HCT116 (cell line): Measurements from ENCODE around the gene ZBTB7C. TPM values are rescaled to one million over a fixed set of nuclear protein-coding genes. Genes with fewer than 3 reads are reported as not detected.

Experiments used
- ATAC-seq: fragments of 200-7000 bp; cut with Tn5 transposase; 2 replicates; pipeline ENCODE4 v1.9.1; 2020; ENCODE audit warnings: mild to moderate bottlenecking, moderate library complexity
- BruUV-seq: library from RNA; stranded (reverse); fragments of 400-500 nt; replicated peaks from 2 replicates; lab custom pipeline; 2021; lab: Mats Ljungman, UMichigan
- CTCF ChIA-PET: fragments of 300-600 bp; sonication (Branson Sonifier 250); formaldehyde crosslinking; loops from one replicate; lab custom pipeline; 2021; ENCODE audit warnings: antibody characterized with exemption; lab: Charles Lee
- POLR2A ChIA-PET: fragments of 300-600, 350-600 bp; sonication (Branson Sonifier 250); formaldehyde crosslinking; loops from one replicate; lab custom pipeline; 2021; ENCODE audit warnings: antibody characterized with exemption; lab: Charles Lee
- RAD21 ChIA-PET, 2 experiments: fragments of 300-600 bp; sonication (Branson Sonifier 250); formaldehyde crosslinking; loops; one replicate each; lab custom pipeline; 2023; ENCODE audit warnings: low total read pairs in 2 of 2; ENCODE audit not compliant: uncharacterized antibody in 2 of 2, unreplicated experiment in 2 of 2, low non-redundant PET in 1 of 2; lab: Charles Lee
- DNase-seq: peaks from one replicate; pipeline ENCODE4 v3.0.0-alpha.2; 2010; ENCODE audit warnings: low read depth, low spot score
- H2AFZ ChIP-seq: fragments of 200-600 bp; shearing (Covaris generic), sonication (generic); 2 replicates; pipeline ENCODE4 v1.6.1; 2017; ENCODE audit warnings: low read depth, mixed run types, mixed read lengths, antibody characterized with exemption, low read length; ENCODE audit not compliant: poor library complexity, severe bottlenecking
- H3K27ac ChIP-seq: 2 replicates; pipeline ENCODE4 v1.5.1; 2012; ENCODE audit warnings: low read depth, low read length
- H3K27me3 ChIP-seq: fragments of 200-600 bp; sonication (generic); 2 replicates; pipeline ENCODE4 v1.6.1; 2016; ENCODE audit warnings: mixed run types, low read length, mixed read lengths; ENCODE audit not compliant: insufficient read depth
- H3K36me3 ChIP-seq, 2 experiments: fragments of 200-500 bp in 1 of 2; fragments of 200-600 bp in 1 of 2; sonication (Bioruptor generic) in 1 of 2; sonication (generic) in 1 of 2; 2 replicates each; pipeline versions ENCODE4 v1.5.1 to v1.6.1; 2014 to 2016; ENCODE audit warnings: low read length in 2 of 2, inconsistent platforms in 1 of 2, mixed read lengths in 1 of 2, mixed run types in 1 of 2; ENCODE audit not compliant: insufficient read depth in 2 of 2, control insufficient read depth in 1 of 2
- H3K4me1 ChIP-seq, 2 experiments: fragments of 200-600 bp in 1 of 2; sonication (generic) in 1 of 2; 2 replicates each; pipeline versions ENCODE4 v1.5.1 to v1.6.1; 2012 to 2017; ENCODE audit warnings: low read length in 2 of 2, inconsistent platforms in 1 of 2, mild to moderate bottlenecking in 1 of 2, mixed read lengths in 1 of 2, mixed run types in 1 of 2, moderate library complexity in 1 of 2; ENCODE audit not compliant: insufficient read depth in 2 of 2, control insufficient read depth in 1 of 2
- H3K4me2 ChIP-seq: fragments of 200-600 bp; sonication (generic); 2 replicates; pipeline ENCODE4 v1.6.1; 2017; ENCODE audit warnings: mixed run types, low read length, mixed read lengths
- H3K4me3 ChIP-seq, 2 experiments: fragments of 200-600 bp in 1 of 2; sonication (generic) in 1 of 2; replicated peaks in 1 of 2; 2 replicates each; pipeline ENCODE4 v1.5.1; 2011 to 2016; ENCODE audit warnings: low read length in 2 of 2, control low read depth in 1 of 2, low read depth in 1 of 2, mild to moderate bottlenecking in 1 of 2, mixed read lengths in 1 of 2, mixed run types in 1 of 2
- H3K79me2 ChIP-seq: fragments of 200-600 bp; sonication (generic); 2 replicates; pipeline ENCODE4 v1.6.1; 2017; ENCODE audit warnings: mild to moderate bottlenecking, mixed run types, low read length, moderate library complexity, mixed read lengths; ENCODE audit not compliant: insufficient read depth
- H3K9ac ChIP-seq: fragments of 200-600 bp; sonication (generic); 2 replicates; pipeline ENCODE4 v1.6.1; 2016; ENCODE audit warnings: low read length, mixed read lengths
- H3K9me2 ChIP-seq: fragments of 200-600 bp; sonication (generic), shearing (Covaris generic); 2 replicates; pipeline ENCODE4 v1.6.1; 2017; ENCODE audit warnings: mixed run types, mild to moderate bottlenecking, moderate library complexity; ENCODE audit not compliant: insufficient read depth
- H3K9me3 ChIP-seq, 2 experiments: fragments of 200-500 bp in 1 of 2; fragments of 200-600 bp in 1 of 2; sonication (Bioruptor generic) in 1 of 2; sonication (generic) in 1 of 2; 2 replicates each; pipeline ENCODE4 v1.6.1; 2014 to 2017; ENCODE audit warnings: low read length in 2 of 2, mixed read lengths in 2 of 2, inconsistent platforms in 1 of 2, low read depth in 1 of 2, mild to moderate bottlenecking in 1 of 2, mixed run types in 1 of 2, moderate library complexity in 1 of 2; ENCODE audit not compliant: control insufficient read depth in 1 of 2, insufficient read depth in 1 of 2
- H4K20me1 ChIP-seq: fragments of 200-600 bp; sonication (generic), shearing (Covaris generic); 2 replicates; pipeline ENCODE4 v1.6.1; 2017; ENCODE audit warnings: mixed run types, mild to moderate bottlenecking, moderate library complexity; ENCODE audit not compliant: insufficient read depth
- CEBPB ChIP-seq: IDR thresholded peaks from 2 replicates; pipeline ENCODE4 v1.6.1; 2012; ENCODE audit warnings: low read depth
- CTCF ChIP-seq, 3 experiments: fragments of 200-600 bp in 1 of 3; sonication (generic) in 1 of 3; IDR thresholded peaks in 2 of 3; conservative IDR thresholded peaks in 1 of 3; 2 replicates each; pipeline ENCODE4 v1.5.1; 2012 to 2017; ENCODE audit warnings: low read depth in 2 of 3, low read length in 2 of 3, antibody characterized with exemption in 1 of 3, borderline replicate concordance in 1 of 3, control low read depth in 1 of 3, mild to moderate bottlenecking in 1 of 3, mixed read lengths in 1 of 3, mixed run types in 1 of 3, moderate library complexity in 1 of 3; ENCODE audit not compliant: insufficient read depth in 1 of 3
- ELF1 ChIP-seq: IDR thresholded peaks from 2 replicates; pipeline ENCODE4 v1.6.1; 2012; ENCODE audit warnings: low read depth, borderline replicate concordance
- MAX ChIP-seq: IDR thresholded peaks from 2 replicates; pipeline ENCODE4 v1.6.1; 2012
- RAD21 ChIP-seq: IDR thresholded peaks from 2 replicates; pipeline ENCODE4 v1.6.1; 2012; ENCODE audit warnings: low read depth, mild to moderate bottlenecking
- REST ChIP-seq: IDR thresholded peaks from 2 replicates; pipeline ENCODE4 v1.6.1; 2012; ENCODE audit warnings: low read depth
- SIN3A ChIP-seq: IDR thresholded peaks from 2 replicates; pipeline ENCODE4 v1.6.1; 2012; ENCODE audit warnings: low read depth
- SP1 ChIP-seq: IDR thresholded peaks from 2 replicates; pipeline ENCODE4 v1.6.1; 2012; ENCODE audit warnings: low read depth
- SRF ChIP-seq: IDR thresholded peaks from 2 replicates; pipeline ENCODE4 v1.6.1; 2012; ENCODE audit warnings: low read depth
- TCF7L2 ChIP-seq: IDR thresholded peaks from 2 replicates; pipeline ENCODE4 v1.7.0; 2011; ENCODE audit warnings: borderline replicate concordance, inconsistent platforms; ENCODE audit not compliant: insufficient read depth, insufficient read length; ENCODE audit errors: extremely low read depth
- YY1 ChIP-seq: IDR thresholded peaks from 2 replicates; pipeline ENCODE4 v1.6.1; 2011; ENCODE audit warnings: low read length, low read depth, moderate library complexity, mild to moderate bottlenecking; ENCODE audit not compliant: insufficient replicate concordance; ENCODE audit errors: extremely low read depth
- ZNF274 ChIP-seq: fragments of 200-500 bp; sonication (Bioruptor generic); IDR thresholded peaks from 2 replicates; pipeline ENCODE4 v1.6.1; 2014; ENCODE audit warnings: mild to moderate bottlenecking, low read depth, low read length, inconsistent platforms
- intact Hi-C: fragments of 100-400 bp; cut with micrococcal nuclease; formaldehyde crosslinking; loops from 2 replicates; pipeline ENCODE4 v1.10.0; 2022
- total RNA-seq: library from RNA; stranded (reverse); gene quantifications from one replicate; pipeline ENCODE4 v1.2.1, GENCODE V29; 2021; ENCODE audit not compliant: unreplicated experiment

The ZBTB7C gene
- total RNA-seq, 1 experiment from 2014 or later: 0.37 TPM

- no peak for DNase-seq
- ChIA-PET CTCF (no interaction called here), POLR2A (no interaction called here), RAD21 (no interaction called here)
- H3K27ac ChIP-seq: no peak overlapping the region
- no peaks in the 10 kb centered on the region for H3K9me2 ChIP-seq
- no peaks in the 10 kb centered on the region for H3K9me3 ChIP-seq
- no peaks in the 10 kb centered on the region for H3K4me1 ChIP-seq
- no peaks in the 10 kb centered on the region for H3K79me2 ChIP-seq
- no TSS peak for BruUV-seq
- no peak for ATAC-seq
- no peak overlapping the region for H3K4me2 ChIP-seq
- H4K20me1 ChIP-seq: no peaks in the 10 kb centered on the region
- no peak overlapping the region for H3K9ac ChIP-seq
- intact Hi-C loops: loop anchor here (5.0 kb wide), 2 partner anchors 99 to 316 kb away; no protein-coding TSS in a partner anchor
- TF ChIP-seq CEBPB (no peak), CTCF (IDR thresholded peaks at IDR 0.05 in 2 of 3, conservative IDR thresholded peaks at IDR 0.05 in 1 of 3; ENCODE audit: borderline replicate concordance in 1 of 3, insufficient read depth in 1 of 3, low read depth in 2 of 3, low read length in 2 of 3) (no peak), ELF1 (no peak), MAX (no peak), REST (no peak), SRF (no peak), ZNF274 (no peak), YY1 (no peak), TCF7L2 (no peak), SIN3A (no peak), SP1 (no peak), RAD21 (no peak)
- no peak overlapping the region for H3K4me3 ChIP-seq
- H3K36me3 ChIP-seq: no peaks in the 10 kb centered on the region
- no peak overlapping the region for H2AFZ ChIP-seq
- no peaks in the 10 kb centered on the region for H3K27me3 ChIP-seq
Observed at GRCh38 chr18:48347756-48348326, 61.3 kb downstream of the ZBTB7C start.
